Tongue (tissue), 2 donors: ENCODE results near the gene WFDC1. TPM values are rescaled to one million over a fixed set of nuclear protein-coding genes. Genes with fewer than 3 reads are reported as not detected.

Experiments
- DNase-seq: peaks from one replicate; pipeline ENCODE4 v3.0.0-alpha.2; 2015
- total RNA-seq: library from RNA; depleted of rRNA; stranded (reverse); fragments of >200 nt; gene quantifications from one replicate; pipeline ENCODE4 v1.2.3, GENCODE V29; 2014

Gene WFDC1, protein sequence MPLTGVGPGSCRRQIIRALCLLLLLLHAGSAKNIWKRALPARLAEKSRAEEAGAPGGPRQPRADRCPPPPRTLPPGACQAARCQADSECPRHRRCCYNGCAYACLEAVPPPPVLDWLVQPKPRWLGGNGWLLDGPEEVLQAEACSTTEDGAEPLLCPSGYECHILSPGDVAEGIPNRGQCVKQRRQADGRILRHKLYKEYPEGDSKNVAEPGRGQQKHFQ
- 4.8 TPM for total RNA-seq

DNA sequence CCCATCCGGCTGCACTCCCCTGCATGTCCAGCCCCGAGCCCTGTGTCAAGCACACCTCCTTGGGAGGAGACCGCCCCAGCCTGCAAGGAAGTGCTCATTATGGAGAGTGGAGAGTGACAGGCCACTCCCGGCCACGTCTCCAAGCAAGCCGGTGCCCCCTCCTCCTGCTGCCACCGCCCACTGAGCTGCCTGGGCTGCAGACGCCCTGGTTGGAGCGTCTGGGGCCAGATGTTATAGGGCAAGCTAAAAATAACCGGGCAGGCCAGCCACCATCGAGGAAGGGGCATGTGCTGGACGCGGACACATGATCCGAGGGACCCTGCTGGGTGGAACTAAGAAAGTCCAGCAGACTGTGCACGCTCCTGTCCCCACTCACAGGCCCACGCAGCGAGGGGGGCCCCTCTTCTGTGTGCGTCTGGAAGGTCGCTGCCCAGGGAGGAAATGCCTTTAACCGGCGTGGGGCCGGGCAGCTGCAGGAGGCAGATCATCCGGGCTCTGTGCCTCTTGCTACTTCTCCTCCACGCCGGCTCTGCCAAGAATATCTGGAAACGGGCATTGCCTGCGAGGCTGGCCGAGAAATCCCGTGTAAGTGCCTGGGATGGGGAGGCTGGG lies at the start of gene WFDC1:
TSS of gene WFDC1 (plus strand) at position 348 of the 612 bp plus-strand sequence. CDS start at position 442, 94 bp downstream.
- peak; percentile 65 for DNase-seq

DNA sequence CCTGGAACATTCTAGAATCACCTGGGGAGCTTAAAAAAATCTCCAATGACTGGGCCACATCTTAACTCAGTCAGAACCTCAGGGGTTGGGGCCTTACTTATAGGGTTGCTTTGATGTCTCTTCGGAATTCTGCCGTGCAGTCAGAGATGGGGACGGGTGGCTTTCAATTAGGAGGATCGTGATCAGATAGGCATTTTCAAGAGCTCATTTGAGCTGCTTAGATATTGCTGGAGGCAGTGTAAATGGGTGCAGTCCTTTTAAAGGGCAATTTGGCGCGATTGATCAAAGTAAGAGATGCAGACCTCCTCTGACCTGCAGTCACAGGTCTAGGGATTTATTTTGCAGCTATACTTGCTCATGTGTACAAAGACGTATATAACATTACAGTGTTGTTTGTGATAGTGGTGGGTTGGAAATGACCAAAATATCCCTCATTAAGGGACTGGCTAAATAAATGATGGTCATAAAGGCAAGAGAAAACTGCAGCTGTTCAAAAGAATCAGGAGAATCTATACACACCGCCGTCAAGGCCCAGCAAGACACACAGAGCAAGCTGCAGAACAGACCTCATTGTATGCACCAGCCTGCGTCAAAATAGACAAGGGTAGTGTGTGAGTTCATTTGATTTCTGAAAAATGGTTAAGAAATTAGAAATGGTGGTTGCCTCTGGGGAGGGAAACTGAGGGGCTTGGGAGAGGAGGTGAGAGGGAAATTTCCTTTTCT lies 48.6 kb upstream of the WFDC1 start:
- no peak for DNase-seq

DNA sequence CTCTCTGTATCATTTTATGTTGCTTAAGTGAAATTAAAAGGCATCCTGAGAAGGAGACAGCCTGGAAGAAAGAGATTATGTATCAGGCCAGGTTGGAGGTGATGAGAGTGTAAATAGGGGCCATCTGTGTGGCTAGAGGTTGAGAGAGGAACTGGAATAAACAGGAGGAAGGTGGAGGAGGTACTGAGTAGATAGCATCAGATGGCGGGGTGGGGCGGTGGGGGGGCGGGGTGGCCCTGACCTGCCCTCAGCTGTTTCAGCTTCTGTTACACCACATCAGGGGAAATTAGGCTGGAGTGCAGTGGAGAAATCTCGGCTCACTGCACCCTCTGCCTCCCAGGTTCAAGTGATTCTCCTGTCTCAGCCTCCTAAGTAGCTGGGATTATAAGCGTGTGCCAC lies 48.0 kb upstream of the WFDC1 start:
- DNase-seq: no peak

DNA sequence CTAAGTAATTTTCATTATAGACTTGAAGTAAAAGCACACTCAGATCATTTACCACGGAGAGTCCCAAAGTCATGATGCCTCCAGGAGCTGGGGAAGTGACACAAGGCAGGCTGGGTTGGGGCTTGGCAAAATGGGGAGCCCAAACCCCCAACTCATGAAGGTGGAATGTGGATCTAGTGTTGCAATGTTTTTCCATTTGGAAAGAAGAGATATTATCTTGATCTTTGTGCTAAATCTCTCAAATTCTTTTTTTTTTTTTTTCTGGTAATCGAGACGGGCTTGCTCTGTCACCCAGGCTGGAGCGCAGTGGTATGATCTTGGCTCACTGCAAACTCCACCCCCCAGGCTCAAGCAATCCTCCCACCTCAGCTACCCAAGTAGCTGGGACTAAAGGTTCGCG lies 47.3 kb upstream of the WFDC1 start:
- DNase-seq: no peak

DNA sequence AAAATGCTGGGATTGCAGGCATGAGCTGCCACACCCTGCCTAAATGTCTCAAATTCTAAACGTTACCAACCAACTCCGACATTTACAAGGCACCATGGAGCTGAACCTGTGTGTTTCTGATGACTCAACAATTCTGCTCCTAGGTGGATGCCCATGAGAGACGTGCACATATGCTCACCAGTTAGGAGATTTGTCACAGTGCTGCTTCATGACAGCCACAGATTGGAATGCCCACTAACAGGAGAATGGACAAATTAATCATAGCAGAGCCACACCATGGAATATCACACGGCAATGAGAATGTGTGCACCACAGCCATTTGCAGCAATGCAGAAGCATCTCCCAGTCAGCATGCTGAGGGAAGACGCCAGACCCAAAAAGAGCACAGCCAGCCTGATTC lies 46.8 kb upstream of the WFDC1 start:
- no peak for DNase-seq

DNA sequence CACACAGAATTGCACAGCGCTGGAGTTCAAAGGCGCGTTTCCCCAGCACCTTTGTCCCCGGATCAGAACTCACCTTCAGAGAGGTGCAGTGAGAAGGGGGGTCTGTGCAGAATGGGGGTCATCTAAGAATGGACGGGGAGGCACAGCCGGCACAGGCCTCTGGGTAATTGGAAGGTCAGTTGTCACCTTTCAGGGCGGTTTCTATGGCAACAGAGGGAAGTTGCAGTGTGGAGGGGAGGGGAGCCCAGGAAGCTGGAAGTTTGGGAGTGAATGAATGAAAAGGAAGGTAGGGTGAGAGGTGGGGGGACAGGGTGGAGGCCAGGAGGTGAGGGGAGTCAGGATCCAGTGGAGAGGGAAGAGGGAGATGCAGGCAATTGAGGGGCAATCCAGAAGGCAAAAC lies 42.5 kb upstream of the WFDC1 start:
- DNase-seq: no peak

DNA sequence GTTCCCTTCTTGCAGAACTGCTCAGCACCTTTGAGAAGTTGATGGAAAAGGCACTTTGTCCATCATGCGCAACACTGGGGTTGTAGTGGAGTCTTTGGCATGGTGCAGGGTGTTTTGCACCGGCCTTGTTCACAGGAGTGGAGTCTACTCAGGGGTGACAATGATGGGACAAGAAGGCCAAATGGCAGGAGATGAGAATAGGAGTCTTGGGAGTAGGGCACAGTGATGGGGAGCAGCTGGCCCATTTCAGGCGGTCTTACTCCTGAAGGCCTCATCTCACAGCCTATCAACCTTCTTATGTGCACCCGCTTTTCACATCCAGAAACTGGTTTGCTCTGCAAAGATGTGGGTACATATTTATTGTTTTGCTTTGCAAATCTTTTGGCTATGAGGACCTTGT lies 41.5 kb upstream of the WFDC1 start:
- DNase-seq: no peak

DNA sequence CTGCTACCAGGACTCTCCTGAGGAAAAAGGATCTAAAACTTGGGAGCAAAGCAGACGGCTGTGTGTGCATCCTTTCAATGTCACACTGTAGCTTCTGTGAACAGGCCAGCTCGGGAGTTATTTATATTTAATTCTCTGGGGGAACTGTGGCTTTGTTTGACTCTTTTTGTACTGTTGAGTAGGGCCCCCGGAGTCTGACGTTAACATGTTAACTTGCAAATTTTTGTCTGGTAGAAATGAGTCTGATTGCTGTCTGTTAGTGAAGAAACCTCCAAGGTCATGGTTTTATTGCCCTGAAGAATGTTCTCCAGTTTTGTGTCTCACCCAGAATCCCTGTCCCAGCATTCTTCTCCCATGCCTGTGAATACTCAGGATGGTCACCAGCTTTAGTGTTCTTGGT lies 40.6 kb upstream of the WFDC1 start:
- DNase-seq: no peak

DNA sequence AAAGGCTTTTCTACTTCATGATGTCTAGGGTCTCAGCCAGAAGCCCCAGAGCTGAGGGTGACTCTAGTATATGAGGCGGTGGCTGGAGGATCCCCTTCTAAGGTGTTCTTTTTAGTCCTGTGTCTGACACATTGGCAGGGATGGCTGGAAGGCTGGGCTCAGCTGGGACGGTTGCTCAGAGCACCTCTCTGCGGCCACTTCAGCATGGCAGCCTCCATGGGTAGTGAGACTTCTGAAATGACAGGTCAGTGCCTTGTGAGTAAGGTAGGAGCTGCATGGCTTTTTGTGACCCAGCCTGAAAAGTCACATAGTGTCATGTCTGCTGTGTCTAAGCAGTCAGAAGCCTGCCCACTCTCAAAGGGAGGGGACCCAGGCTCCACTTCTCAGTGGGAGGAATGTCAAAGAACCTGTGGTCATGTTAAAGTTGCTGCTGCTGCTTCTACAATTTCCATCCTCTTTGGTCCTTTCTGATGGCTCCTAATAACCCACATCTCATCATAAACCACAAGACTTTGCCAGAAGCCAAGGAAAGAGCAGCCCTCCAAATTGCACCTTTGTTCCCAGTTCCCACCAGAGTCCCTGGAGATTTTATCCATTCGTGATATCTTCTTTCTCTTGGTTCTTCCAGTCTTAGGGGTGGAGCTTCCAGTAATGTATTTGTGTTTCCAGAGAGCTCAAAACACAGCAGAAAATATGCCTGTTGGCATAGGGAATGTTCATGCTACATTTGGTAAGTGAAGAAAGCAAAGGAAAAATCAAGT lies 39.4 kb upstream of the WFDC1 start:
- DNase-seq: no peak

DNA sequence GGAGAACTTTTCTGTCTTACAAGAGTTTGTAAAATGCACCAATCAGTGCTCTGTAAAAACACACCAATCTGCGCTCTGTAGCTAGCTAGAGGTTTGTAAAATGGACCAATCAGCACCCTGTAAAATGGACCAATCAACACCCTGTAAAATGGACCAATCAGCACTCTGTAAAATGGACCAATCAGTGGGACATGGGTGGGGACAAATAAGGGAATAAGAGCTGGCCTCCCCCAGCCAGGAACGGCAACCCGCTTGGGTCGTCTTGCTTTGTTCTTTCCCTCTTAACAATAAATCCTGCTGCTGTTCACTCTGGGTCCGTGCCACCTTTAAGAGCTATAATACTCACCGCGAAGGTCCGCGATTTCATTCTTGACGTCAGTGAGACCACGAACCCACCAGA lies 36.4 kb upstream of the WFDC1 start:
- no peak for DNase-seq

DNA sequence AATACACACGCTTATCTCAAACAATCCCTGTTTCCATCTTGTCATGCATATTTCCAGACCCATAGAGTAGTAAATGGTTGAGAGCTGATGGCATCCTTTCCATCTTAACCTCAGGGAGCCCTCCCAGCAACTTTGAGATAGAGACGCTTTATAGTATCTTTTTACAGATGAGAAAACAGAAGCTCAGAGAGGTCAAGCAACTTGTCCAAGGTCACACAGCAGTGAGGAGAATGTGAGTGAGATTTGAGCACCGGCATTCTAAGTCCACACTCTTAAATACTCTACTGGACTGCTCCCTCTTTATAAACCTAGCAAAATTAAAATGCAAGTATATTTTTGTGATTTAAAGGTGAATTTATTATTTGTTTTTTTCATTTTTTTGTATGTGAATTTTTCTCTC lies 35.0 kb upstream of the WFDC1 start:
- no peak for DNase-seq

DNA sequence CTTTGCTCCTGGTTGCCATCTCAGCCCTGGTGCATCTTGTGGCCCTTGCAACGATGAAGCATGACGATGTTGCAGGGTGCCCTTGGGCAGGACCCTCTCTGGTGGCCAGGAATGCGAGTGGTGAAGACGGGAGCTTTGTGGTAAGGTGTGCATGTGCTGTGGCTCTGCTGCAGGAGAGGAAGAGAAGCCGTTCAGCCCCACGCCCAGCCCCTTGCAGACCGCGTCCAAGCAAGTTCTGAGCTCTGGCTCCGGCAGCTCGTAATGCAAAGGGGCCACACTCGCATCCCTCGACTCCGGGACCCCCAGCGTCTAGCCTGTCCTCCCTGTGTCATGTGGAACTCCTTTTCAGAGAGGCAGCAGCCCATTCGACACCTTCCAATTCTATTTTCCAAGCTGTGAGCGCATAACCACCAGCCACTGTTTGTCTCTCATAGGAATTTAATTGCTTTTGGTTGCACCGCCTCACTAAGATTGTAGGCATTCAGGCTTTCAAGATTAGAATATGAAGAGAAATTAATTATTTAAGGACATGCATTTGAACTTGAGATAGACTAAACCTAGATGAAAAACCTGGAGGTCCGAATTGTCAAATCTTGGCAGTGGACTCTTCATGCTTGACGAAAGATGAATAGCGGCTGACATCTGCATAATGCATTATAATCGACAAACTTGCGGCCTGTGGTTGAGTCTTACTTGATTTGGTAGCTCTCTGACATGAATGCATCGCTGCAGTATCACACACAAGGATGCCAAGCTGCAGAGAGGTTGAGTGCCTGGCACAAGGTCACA lies 33.7 kb upstream of the WFDC1 start:
- no peak for DNase-seq

DNA sequence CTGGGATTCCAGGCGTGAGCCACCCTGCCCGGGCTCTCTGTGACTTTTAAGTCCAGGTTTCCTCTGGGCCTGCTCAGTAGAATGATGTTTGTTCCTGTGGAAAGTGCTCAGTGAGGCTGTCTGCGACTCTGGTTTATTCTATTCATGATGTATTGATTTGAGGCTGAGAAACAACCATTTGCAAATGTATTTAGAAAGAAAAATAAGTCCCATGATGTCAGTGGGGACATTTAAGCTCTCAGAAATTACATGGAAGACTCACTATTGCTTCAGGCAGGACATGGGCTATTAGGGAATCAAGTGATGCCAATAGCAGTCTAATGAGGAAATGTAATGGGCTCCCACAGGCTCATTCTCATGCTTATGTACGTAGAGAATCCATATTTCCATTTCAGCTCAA lies 32.6 kb upstream of the WFDC1 start:
- DNase-seq: no peak

DNA sequence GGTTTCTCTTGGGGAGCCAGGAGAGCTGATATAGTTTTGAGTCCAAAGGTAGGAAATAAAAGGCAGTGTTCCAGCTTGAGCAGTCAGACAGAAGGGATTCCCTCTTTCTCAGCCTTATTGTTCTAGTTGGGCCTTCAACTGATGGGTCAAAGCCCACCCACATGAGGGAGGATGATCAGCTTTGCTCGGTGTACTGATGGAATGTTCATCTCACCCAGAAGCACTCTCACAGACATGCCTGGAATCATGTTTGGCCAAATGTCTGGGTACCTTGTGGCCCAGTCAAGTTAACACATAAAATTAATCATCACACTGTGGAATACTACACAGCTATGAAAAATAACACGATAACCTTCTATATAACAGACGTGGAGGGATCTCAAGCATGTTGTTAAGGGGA lies 31.7 kb upstream of the WFDC1 start:
- DNase-seq: no peak

DNA sequence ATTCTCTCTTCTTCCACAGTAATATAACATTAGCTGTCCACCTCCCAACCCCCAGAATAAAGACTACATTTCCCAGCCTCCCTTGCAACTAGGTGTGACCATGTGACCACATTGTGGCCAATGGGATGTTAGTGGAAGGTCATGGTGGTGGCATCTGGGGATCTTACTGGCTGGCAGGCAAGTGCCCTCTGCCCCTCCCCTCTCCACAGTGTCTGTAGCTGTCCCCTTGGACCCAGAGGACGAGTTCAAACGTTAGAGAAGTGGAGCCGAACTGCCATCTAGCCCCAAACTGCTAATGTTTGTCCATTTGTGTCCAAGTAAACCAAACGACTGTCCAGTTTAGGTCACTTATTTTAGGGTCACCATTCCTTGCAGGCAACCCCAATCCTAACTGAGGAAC lies 28.2 kb upstream of the WFDC1 start:
- DNase-seq: peak; percentile 69

DNA sequence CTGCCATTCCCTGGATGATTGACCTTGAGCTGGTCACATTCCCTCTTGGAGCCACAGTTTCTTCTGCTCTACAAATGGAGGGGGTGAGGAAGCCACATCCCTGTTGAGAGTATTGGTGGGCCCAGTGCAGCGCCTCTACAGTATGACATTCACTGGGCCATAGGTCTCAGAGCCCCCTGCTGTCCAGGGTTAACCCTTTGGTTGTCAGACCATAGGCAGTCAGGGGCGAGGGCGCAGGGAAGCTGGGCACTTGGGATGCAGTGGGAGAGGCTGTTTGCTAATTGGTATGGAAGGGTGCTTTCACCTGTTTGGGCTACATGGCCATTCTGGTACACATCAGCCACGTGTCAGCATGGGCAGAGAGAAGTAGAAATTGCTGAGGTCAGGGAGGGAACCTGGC lies 27.3 kb upstream of the WFDC1 start:
- no peak for DNase-seq

DNA sequence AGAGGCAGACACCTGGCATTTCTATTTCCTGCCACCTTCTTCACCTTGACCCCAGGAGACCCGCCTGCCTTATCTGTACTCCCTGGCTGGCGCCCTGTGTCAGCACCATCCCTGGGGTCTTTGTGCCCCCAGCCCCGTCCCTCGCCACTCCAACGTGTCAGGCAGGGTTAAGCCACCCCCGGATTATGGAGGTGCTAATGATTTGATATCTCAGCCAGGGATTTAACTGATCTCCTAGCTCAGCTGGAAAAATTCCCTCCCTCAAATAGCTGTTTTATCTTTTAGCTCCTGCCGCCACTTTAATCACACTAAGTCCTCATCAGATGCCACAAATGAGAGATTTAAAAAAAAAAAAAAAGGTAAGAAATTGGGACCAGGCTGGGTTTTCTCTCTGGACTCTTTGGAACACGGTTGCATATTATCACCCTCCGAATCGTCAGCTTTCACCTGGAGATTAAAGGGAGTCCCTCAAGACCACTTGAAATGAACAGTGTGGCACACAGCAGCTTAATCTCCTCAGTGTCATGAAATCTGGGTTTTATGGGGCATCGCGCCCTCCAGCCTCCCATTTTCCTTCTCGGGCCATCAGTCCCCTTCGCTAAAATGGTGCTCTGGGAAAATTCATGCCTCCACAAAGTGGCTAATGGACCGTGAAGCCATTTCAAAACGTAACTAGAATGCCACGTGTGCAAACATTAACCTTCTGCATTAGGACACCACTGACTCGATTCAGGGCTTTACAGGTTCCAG lies 26.2 kb upstream of the WFDC1 start:
- no peak for DNase-seq

DNA sequence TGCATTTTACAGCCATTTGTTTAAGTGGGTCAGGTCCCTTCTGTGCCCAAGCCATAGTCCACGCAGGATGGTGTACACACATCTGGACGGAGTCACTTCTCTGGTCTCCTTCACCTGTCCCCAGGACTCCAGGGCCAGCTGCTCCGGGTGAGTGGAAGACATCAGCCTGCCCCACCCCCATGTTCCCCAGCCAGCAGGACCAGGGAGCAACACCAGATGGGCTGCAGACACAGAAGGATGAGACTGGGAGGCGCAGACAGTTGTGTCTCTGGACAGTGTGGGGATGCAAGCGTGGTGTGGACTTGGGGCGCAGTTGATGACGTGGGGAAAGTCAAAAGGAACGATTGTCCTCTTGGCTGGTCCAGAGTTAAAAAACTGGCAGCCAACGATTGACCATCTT lies 24.6 kb upstream of the WFDC1 start:
- no peak for DNase-seq

DNA sequence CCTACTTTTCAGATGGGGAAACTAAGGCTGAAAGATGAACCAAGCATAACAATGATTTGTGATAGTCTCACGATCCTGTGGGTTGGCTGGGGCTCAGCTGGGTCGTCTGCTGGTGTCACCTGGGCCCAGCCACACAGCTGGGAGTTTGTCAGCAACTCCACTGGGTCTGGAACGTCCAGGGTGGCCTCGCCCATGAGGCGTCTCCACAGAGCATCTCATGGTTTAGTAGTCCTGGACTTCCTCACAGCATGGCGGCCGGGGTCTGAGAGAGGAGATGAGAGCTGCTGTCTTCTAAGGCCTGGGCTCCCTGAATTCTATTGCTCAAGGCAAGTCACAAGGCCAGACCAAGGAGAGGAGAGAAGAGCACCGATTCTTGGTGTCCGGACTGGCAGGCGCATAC lies 24.1 kb upstream of the WFDC1 start:
- no peak for DNase-seq

DNA sequence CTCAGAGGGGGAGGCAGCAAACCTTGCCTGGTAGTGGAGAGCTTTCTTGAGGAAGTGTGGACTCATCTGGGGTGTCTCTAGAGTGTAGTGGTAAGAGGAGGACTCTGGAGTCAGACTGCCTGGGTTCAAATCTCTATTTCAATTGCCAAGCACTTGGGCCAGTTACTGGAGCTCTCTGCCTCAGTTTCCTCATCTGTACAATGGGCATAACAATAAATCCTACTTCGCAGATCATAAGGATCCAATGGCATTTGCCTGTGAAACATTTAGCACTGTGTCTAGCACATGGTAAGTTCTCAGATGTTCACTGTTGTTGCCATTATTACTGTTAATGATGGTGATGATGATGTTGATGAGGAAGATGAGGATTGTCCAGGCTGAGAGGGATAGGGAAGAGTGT lies 23.6 kb upstream of the WFDC1 start:
- DNase-seq: no peak

DNA sequence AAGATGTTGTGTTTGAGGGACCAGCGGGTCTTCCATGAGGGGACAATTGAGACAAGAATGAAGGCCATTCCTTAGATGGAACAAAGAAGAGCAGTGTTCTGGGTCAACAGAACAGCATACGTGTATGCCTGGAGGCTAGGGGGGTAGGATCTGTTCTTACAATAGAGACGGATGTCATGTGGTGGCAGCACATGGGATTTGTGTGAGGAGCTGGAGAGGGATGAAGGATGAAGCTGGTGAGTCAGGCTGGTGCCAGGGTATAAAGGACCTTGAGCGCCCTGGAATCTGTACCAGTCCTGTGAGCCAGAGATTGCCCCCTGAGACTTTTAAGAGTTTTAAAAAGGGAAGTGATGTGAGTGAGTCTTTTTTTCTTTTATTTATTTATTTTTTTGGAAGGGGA lies 22.8 kb upstream of the WFDC1 start:
- no peak for DNase-seq
